Suprapubic skin (tissue), 4 donors: ENCODE results near the gene MEFV. TPM values are rescaled to one million over a fixed set of nuclear protein-coding genes. Genes with fewer than 3 reads are reported as not detected.

Experiments used
- DNase-seq, 2 donors: peaks; one replicate each; pipeline ENCODE4 v3.0.0-alpha.2; 2019; ENCODE audit warnings: low spot score in 2 of 2
- H3K27ac ChIP-seq: fragments of 200-600 bp; sonication (generic); one replicate; pipeline ENCODE4 v1.5.1; 2019
- H3K27me3 ChIP-seq: fragments of 200-600 bp; sonication (generic); one replicate; pipeline ENCODE4 v1.5.1; 2019
- H3K36me3 ChIP-seq: fragments of 200-600 bp; sonication (generic); one replicate; pipeline ENCODE4 v1.5.1; 2019
- H3K4me1 ChIP-seq: fragments of 200-600 bp; sonication (generic); one replicate; pipeline ENCODE4 v1.5.1; 2019
- H3K4me3 ChIP-seq: fragments of 200-600 bp; sonication (generic); one replicate; pipeline ENCODE4 v1.5.1; 2019; ENCODE audit warnings: mild to moderate bottlenecking
- H3K9me3 ChIP-seq: fragments of 200-600 bp; sonication (generic); one replicate; pipeline ENCODE4 v1.5.1; 2019
- CTCF ChIP-seq, 2 donors: fragments of 200-600 bp in 1 of 2; fragments of 450-650 bp in 1 of 2; sonication (generic) in 1 of 2; IDR thresholded peaks; one replicate each; pipeline ENCODE4 v1.5.1; 2016 to 2019; ENCODE audit warnings: antibody characterized with exemption in 2 of 2, mild to moderate bottlenecking in 1 of 2, moderate library complexity in 1 of 2
- EP300 ChIP-seq: sonication (generic); formaldehyde crosslinking; IDR thresholded peaks from one replicate; pipeline ENCODE4 v1.6.1; 2017; ENCODE audit warnings: antibody characterized with exemption
- POLR2A ChIP-seq, 2 donors: fragments of 450-650 bp; IDR thresholded peaks; one replicate each; pipeline ENCODE4 v1.6.1; 2017; ENCODE audit warnings: antibody characterized with exemption in 2 of 2, mild to moderate bottlenecking in 2 of 2, moderate library complexity in 2 of 2
- POLR2AphosphoS5 ChIP-seq, 3 donors: sonication (generic); formaldehyde crosslinking; IDR thresholded peaks; one replicate each; pipeline ENCODE4 v1.6.1; 2017; ENCODE audit warnings: antibody characterized with exemption in 3 of 3
- WGBS: methylation state at CpG from one replicate; pipeline ENCODE4 v1.1.5; 2018; 5-methylcytosine and 5-hydroxymethylcytosine counted together
- total RNA-seq, 4 donors: library from RNA; depleted of rRNA; stranded (reverse); fragments of >200 nt; gene quantifications; one replicate each; pipeline ENCODE4 v1.1.0, GENCODE V29; 2016

The MEFV gene
- total RNA-seq, 4 donors from 2014 or later, result 0.16 to 0.40 (median 0.17) TPM; not detected in 1

- WGBS, result 94% methylated on average over 4 of the region's 4 CpGs
- DNase-seq, result no peak
- no peak overlapping the region for H3K27ac ChIP-seq
These were observed 6.1 kb upstream of the MEFV start for GRCh38 chr16:3262517-3262916.

GRCh38 chr16:3259836-3260235, 3.4 kb upstream of the MEFV start:
- H3K36me3 ChIP-seq, result no peaks in the 10 kb centered on the region
- H3K4me1 ChIP-seq, result peaks cover 11% of the 10 kb centered on the region
- no peaks in the 10 kb centered on the region for H3K27me3 ChIP-seq
- DNase-seq, result no peak
- H3K27ac ChIP-seq, result no peak overlapping the region
- no peak overlapping the region for H3K4me3 ChIP-seq
- 88% methylated on average over 8 of the region's 8 CpGs for WGBS
- no peaks in the 10 kb centered on the region for H3K9me3 ChIP-seq
- TF ChIP-seq CTCF (IDR thresholded peaks at IDR 0.05) (no peak), POLR2A (IDR thresholded peaks at IDR 0.05) (no peak), POLR2AphosphoS5 (IDR thresholded peaks at IDR 0.05) (no peak), EP300 (no peak)

More at GRCh38 chr16:3262517-3262916, 6.1 kb upstream of the MEFV start:
- Histone ChIP-seq H3K27me3 (no peaks in the 10 kb centered on the region), H3K4me3 (no peak overlapping the region), H3K4me1 (peaks cover 18% of the 10 kb centered on the region), H3K9me3 (no peaks in the 10 kb centered on the region), H3K36me3 (peaks cover 13% of the 10 kb centered on the region)
- no peak for TF ChIP-seq POLR2A (IDR thresholded peaks at IDR 0.05)
- no peak for TF ChIP-seq CTCF (IDR thresholded peaks at IDR 0.05)
- TF ChIP-seq POLR2AphosphoS5 (IDR thresholded peaks at IDR 0.05), result no peak
- no peak for TF ChIP-seq EP300

- no peak overlapping the region for H3K4me3 ChIP-seq
- peaks cover 4% of the 10 kb centered on the region for H3K27me3 ChIP-seq
- 77% methylated on average over 5 of the region's 9 CpGs for WGBS
- H3K36me3 ChIP-seq, result no peaks in the 10 kb centered on the region
- TF ChIP-seq CTCF (IDR thresholded peaks at IDR 0.05) (no peak), POLR2AphosphoS5 (IDR thresholded peaks at IDR 0.05) (no peak), POLR2A (IDR thresholded peaks at IDR 0.05) (no peak), EP300 (no peak)
- no peaks in the 10 kb centered on the region for H3K4me1 ChIP-seq
- no peak overlapping the region for H3K27ac ChIP-seq
- no peaks in the 10 kb centered on the region for H3K9me3 ChIP-seq
- no peak for DNase-seq
These were observed 533 bp upstream of the MEFV start for GRCh38 chr16:3256866-3257465.

GRCh38 chr16:3254309-3254708, 2.1 kb downstream of the MEFV start:
- no peak for TF ChIP-seq POLR2A (IDR thresholded peaks at IDR 0.05)
- TF ChIP-seq CTCF (IDR thresholded peaks at IDR 0.05), result no peak
- TF ChIP-seq POLR2AphosphoS5 (IDR thresholded peaks at IDR 0.05), result no peak
- TF ChIP-seq EP300, result no peak
- Histone ChIP-seq H3K4me1 (no peaks in the 10 kb centered on the region), H3K27ac (no peak overlapping the region), H3K9me3 (no peaks in the 10 kb centered on the region), H3K4me3 (no peak overlapping the region), H3K27me3 (peaks cover 4% of the 10 kb centered on the region), H3K36me3 (no peaks in the 10 kb centered on the region)
- DNase-seq, result no peak
- WGBS, result 80% methylated on average over 1 of the region's 35 CpGs

GRCh38 chr16:3252967-3253366, 3.5 kb downstream of the MEFV start:
- no peak for TF ChIP-seq EP300
- TF ChIP-seq POLR2A (IDR thresholded peaks at IDR 0.05), result no peak
- no peak for TF ChIP-seq CTCF (IDR thresholded peaks at IDR 0.05)
- no peak for TF ChIP-seq POLR2AphosphoS5 (IDR thresholded peaks at IDR 0.05)
- Histone ChIP-seq H3K4me1 (no peaks in the 10 kb centered on the region), H3K36me3 (no peaks in the 10 kb centered on the region), H3K9me3 (no peaks in the 10 kb centered on the region), H3K27ac (no peak overlapping the region), H3K27me3 (peaks cover 4% of the 10 kb centered on the region), H3K4me3 (no peak overlapping the region)
- no peak for DNase-seq
- WGBS, result 75% methylated on average over 4 of the region's 4 CpGs
